Islet precursor cell (in vitro differentiated cells): Measurements from ENCODE around the gene CILP2.

Experiments used
- DNase-seq: peaks from one replicate; pipeline ENCODE4 v3.0.0-alpha.2; 2018

CILP2 gene

GRCh38 chr19:19529783-19530422 is 8.2 kb upstream of the CILP2 start:
- DNase-seq, result no peak

DNA sequence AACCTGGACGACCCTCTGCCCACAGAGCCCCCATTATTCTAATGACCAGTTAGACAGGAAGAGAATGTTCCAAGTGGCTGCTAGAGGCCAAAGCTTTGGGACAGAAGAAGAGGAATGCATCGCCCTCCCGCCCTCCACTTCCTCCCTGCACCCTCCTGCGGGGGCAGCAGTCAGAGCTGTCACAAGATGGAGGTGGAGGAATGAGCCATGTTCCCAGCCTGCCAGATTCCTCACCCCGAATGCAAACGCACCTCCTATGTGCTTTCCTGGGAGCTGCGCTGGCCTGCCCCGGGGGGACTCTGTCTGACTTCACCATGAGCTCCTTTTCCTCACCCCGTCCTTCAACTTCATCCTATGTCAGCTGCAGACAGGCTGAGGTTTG is 7.7 kb upstream of the CILP2 start:
- no peak for DNase-seq

GRCh38 chr19:19530889-19531288 is 7.2 kb upstream of the CILP2 start:
- no peak for DNase-seq

DNA sequence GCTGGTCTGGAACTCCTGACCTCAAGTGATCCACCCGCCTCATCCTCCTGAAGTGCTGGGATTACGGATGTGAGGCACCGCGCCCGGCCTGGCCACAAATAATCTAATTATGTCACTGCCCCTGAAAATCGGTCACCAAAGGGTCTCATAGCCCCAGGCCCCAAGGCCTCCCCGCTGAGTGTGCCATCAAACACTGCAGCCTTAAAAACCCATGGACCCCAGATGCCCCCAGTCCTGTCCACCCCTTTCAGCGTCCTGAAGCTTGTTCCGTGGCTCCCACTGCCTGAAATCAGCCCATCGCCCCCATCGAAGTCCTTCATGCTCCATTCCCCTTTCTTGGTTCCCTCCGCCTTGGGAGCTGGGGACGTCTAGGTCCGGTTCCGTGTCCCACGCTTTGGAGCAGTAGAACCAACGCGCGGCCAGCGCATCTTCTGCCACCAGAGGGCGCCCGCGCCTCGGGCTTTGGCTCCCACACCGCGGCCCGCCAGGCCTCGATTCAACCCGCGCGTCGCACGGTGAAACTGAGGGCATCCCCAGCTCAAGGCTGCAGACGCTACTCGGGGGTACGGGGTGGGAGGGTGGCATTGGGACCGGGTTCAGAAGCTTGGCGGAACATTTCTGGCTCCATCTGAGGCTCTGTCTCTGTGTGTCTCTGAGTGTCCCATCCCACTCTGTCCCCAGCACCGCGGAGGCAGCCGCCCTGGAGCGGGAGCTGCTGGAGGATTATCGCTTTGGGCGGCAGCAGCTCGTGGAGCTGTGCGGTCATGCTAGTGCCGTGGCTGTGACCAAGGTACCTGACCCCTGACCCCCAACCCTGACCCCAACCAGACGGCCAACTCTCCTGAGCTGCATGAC is 5.9 kb upstream of the CILP2 start:
- DNase-seq, result peak; percentile 74

- no peak for DNase-seq
Observed at GRCh38 chr19:19532806-19533701, 5.0 kb upstream of the CILP2 start.

DNA sequence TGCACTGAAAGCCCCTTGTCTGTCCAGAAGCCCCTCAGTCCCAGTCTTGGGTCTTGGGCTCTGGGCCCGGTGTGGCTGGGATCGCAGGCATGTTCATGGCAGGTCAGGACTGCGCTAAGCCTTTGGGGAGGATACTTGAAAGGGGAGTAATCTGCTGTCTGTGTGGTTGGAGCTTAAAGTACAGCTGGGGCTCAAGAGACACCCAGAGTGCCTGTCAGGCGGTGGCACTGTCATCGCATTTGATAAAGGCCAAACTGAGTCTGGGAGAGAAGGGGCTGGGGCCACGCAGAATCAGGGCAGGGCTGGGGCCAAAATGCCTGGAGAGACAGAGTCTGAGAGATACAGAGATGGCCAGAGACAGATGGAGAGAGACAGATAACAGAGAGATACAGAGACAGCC is 4.2 kb upstream of the CILP2 start:
- no peak for DNase-seq

GRCh38 chr19:19534556-19535265 is 3.4 kb upstream of the CILP2 start:
- no peak for DNase-seq

DNA sequence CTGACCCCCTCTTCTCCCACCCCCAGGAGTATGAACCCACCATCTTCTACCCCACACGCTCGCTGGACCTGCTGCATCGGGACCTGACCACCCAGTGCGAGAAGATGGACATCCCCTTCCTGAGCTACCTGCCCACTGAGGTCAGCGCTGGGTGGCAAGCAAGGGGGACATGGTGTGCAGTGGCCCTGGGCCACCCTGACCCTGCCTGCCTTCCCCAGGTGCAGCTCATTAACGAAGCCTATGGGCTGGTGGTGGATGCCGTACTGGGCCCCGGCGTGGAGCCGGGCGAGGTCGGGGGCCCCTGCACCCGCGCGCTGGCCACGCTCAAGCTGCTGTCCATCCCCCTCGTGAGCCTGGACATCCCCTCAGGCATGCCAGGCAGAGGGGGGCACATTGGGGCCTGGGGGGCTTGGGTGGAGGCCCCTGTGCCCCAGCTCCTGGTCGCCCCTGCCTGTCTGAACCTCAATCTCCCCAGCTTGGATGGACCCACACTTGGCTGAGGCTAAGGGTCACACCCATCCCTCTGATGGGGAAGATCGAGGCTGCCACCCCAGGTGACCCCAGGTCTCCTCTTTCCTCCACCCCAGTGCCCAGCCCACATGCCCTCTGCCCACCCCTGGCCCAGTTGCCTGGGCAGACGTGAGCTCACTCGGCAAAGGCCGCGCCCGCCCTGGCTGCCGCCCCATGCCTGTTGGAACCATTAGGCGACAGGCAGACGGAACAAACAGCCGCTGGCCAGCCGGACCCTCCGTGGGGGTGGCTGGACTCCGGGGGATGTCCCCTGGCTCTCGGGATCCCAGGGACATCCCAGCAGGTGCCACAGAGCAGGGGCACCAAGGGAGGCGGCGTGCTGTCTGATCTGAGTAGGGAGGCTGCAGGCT is 2.5 kb upstream of the CILP2 start:
- DNase-seq, result no peak

DNA sequence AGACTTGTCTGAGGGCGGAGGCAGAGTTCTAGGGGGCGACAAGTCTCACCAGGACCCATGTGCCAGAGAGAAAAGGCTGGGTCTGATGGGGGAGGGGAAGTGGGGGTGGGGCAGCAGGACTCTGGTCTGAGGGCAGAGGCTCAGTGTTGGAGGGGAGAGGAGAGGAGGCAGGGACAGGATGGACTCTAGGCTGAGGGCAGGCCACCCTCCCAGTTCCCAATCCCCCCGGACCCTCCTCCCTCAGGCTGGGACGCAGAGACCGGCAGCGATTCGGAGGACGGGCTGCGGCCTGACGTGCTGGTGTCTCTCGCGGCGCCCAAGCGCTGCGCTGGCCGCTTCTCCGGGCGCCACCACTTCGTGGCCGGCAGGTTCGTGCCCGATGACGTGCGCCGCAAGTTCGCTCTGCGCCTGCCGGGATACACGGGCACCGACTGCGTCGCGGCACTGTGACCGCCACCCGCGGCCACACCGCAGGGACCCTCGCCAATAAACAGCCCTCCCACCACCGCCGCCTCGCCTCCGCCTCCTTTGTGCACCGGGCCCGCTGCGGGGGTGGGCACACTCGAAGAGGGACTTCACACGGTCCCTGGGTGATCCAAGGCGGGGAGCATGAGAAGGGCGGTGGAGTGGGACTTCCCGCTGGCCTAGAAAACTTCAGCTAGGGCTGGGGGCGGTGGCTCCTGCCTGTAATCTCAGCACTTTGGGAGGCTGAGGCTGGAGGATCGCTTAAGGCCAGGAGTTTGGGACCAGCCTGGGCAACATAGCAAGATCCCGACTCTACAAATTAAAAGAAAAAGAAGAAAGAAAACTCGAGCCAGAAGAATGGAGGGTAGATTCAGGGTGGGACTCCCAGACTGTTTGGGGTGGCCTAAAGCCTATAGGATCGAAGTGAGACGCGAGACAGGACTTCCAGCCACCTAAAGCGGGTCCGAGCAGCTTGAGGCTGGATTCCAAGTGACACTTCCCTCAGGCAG is 703 bp upstream of the CILP2 start:
- DNase-seq, result no peak

DNA sequence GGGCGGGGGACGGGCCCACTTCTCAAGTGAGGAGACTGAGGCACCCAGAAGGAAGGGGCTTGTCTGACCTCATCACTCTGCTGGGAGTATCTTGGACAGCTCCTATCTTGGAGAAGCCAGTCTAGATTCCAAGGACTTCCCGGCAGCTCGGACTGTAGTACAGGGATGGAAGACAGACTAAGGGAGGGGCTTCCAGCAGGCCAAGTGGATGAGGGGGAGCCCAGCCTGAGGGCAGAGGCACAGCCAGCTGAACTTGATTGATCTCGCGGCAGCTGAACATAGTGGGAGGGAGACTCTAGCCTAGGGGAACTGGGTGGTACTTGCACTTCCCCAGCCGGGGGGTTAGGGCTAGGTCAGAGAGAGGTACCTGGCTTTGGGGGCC is 711 bp downstream of the CILP2 start:
- no peak for DNase-seq

GRCh38 chr19:19539698-19540063 is 1.6 kb downstream of the CILP2 start:
- peak; percentile 57 for DNase-seq

DNA sequence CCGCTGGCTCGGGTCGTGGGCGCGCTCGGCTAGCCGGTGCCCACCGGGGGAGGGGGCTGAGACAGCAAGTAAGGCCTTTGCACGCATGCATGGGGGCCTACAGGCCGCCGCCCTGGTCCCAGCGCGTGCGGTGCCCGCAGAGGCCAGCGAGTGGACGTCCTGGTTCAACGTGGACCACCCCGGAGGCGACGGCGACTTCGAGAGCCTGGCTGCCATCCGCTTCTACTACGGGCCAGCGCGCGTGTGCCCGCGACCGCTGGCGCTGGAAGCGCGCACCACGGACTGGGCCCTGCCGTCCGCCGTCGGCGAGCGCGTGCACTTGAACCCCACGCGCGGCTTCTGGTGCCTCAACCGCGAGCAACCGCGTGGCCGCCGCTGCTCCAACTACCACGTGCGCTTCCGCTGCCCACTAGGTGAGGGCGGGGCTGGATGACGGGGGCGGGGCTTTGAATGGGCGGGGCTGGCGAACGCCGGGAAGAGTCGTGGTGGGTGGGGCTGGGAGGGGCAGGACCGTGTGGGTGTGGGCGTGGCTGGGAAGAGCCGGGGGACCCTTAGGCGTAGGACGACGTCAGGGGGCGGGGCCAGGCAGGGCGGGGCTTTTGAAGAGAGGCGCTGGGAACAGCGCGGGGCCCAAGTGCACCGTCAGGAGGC is 2.1 kb downstream of the CILP2 start:
- no peak for DNase-seq

DNA sequence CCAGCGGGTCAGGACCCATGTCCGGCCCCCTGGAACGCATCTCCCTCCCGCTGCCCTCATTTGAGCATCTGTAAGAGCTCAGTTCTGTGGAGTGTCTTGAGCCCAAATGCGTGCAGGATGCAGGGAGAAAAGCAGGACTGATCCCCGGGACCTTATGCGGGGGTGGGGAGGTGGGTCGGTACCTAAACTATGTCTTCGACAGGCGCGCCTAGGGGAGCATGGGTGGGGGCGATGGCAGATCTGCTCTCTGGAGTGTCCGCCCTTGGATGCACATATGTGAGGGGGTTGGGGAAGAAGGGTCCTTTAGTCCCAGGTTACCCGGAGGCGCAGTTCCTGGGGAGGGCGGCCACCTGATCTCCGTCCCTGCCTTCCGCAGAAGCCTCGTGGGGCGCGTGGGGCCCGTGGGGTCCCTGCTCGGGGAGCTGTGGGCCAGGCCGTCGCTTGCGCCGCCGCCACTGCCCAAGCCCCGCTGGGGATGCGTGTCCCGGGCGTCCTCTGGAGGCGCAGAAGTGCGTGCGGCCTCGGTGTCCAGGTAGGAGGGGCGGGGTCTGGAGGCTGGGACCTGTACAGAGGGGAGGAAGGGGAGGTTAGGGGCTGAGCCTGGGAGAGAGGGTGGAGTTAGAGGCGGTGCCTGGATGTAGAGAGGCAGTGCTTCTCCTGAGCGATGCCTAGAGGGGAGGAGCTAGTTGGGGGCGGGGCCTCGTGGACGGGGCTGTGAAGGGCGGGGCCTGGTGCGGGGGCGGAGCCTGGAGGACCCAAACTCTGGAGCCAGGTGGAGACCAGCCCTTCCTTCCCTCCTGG is 2.9 kb downstream of the CILP2 start:
- peak; percentile 95 for DNase-seq

DNA sequence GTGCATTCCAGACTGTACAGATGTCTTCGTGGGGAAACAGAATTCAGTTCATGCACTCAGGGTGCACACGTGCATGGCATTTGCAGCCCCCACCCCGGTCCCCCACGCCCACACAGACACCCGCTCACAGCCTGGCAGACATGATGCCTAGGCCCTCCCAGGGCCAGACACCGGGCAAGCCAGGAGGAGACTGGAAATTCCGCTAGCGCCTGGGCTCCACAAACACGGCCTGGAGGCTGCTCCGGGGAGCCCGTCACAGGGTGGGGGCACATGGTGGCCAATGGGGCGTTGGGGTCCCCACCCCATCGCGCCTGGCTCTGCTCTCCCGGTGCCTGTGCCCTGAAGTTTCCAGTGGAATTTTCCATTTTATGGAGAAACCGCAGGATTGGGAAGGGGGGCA is 3.6 kb downstream of the CILP2 start:
- DNase-seq, result no peak

GRCh38 chr19:19542507-19542906 is 4.4 kb downstream of the CILP2 start:
- DNase-seq, result no peak

GRCh38 chr19:19543101-19543500 is 5.0 kb downstream of the CILP2 start:
- no peak for DNase-seq

DNA sequence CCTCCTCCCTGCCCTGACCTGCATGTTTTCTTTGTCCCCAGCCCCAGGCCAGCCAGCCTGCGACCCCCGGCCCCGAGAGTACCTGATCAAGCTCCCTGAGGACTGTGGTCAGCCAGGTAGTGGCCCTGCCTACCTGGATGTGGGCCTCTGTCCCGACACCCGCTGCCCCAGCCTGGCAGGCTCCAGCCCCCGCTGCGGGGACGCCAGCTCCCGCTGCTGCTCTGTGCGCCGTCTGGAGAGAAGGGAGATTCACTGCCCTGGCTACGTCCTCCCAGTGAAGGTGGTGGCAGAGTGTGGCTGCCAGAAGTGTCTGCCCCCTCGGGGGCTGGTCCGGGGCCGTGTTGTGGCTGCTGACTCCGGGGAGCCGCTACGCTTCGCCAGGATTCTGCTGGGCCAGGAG is 5.6 kb downstream of the CILP2 start:
- DNase-seq, result no peak

- DNase-seq, result no peak
Observed at GRCh38 chr19:19544257-19544953, 6.3 kb downstream of the CILP2 start.
